HG03575 (cell line): ENCODE data around the gene ALK.

Experiments
- ATAC-seq: cut with Tn5 transposase; IDR thresholded peaks from one replicate; pipeline ENCODE4 v1.9.1; 2021; ENCODE audit not compliant: unreplicated experiment, insufficient number of reproducible peaks, low FRiP score; ENCODE audit errors: extremely low read depth

The ALK gene

GRCh38 chr2:29578084-29578598 is 343.2 kb downstream of the ALK start:
- ATAC-seq = no peak

- no peak for ATAC-seq
These were observed 345.2 kb downstream of the ALK start for GRCh38 chr2:29576231-29576630.

GRCh38 chr2:29575370-29575890 is 346.0 kb downstream of the ALK start:
- no peak for ATAC-seq

DNA sequence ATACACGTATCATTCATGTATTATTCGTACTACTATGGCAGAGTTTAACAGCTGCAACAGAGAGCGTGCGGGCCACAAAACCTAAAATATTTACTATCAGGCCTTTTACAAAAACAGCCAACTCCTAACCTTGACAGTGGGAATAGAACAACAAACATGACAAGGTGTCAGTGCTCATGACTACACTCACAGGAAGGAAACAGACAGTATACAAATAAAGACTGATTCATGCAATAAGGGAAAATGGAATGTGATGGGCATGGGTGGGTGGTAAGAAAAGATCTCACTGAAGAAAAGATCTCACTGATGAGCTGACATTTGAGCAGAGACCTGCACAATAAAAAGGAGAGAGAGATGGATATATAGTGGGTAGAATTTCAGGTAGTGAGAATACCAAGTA is 347.8 kb downstream of the ALK start:
- ATAC-seq = no peak

GRCh38 chr2:29573147-29573546 is 348.2 kb downstream of the ALK start:
- ATAC-seq = no peak

GRCh38 chr2:29570539-29570938 is 350.8 kb downstream of the ALK start:
- no peak for ATAC-seq

GRCh38 chr2:29567906-29568520 is 353.4 kb downstream of the ALK start:
- no peak for ATAC-seq

DNA sequence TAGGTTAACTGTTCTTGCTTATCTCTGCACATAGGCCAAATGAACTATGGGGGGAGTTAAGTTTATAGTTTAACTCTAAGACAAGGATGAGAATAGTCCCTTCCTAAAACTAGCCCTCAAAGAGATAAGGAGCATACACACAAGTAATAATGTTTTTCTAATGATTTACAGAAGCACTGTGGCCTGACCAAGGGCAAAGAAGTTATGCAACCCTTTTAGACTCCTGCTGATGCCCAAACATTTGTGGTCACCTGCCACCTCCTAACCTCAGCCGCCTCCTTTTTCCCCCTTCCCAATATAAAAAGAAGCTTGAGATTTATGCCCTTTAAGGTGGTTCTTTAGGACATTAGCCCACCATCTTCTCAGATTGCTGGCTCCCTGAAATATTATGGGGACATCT is 357.7 kb downstream of the ALK start:
- ATAC-seq = no peak

DNA sequence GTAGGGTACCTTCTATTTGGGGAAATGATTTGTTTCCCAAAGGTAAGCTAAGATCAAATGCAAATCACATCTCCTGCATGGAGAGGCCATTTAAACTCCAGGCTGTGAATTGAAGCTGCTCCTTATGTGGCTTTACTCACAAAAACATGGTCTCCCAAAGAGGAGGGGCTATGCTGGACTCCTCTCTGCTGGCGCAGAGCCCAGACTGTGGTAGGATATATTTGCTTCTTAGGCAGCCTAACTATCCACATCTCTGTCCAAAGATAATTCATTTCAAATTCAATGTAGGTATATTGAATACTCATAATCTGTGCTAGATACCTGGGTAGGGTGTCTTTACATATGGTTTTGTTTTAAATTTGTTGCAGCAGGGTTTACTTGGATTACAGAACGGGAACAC is 358.5 kb downstream of the ALK start:
- no peak for ATAC-seq

- no peak for ATAC-seq
These were observed 359.1 kb downstream of the ALK start for GRCh38 chr2:29562319-29562718.

DNA sequence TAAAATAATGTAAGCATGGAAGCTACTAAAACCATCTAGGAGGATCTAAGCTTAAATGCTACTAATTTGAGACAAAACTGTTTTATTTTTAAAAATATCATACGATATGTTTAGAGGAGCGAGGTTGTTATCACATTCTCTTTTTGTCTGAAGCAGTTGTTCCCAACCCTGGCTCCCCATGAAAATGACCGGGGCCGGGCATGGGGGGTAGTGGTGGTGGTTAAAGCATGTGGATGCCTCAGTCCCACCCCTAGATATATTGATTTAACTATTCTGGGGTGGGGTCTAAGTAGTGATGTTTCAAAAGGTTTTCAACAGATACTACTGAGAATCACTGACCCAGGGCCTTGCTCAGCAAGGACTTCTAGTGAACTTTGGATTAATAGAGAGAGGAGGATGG is 359.8 kb downstream of the ALK start:
- ATAC-seq = no peak

DNA sequence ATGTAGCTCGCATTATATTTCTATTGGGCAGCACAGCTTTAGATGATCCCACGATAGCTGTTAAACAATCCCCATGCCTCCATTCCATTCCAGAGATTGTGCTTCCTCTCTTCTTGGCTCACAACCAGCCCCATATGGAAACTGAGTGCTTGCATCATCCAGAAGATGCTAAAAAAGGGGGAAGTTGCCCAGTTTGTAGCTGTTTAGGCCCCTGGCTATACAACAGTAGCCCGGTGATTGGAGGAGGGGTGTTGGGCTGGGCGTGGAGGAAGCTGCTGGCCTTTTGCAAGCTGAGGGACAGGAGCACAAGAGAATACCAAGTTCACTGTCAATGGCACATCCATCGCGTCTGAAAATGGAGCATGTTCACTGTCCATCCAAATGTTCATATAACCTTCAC is 360.2 kb downstream of the ALK start:
- no peak for ATAC-seq

DNA sequence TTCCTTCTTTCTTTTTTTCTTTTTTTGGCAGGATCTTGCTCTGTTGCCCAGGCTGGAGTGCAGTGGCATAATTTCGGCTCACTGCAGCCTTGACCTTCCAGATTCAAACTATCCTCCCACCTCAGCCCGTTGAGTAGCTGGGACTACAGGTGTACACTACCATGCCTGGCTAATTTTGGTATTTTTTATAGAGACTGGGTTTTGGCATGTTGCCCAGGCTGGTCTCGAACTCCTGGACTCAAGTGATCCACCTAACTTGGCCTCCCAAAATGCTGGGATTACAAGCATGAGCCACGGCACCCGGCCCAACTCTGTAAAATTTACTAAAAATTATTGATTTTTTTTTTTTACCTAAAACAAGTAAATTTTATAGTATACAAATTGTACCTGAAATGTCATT is 360.8 kb downstream of the ALK start:
- no peak for ATAC-seq

GRCh38 chr2:29560030-29560429 is 361.4 kb downstream of the ALK start:
- no peak for ATAC-seq

- no peak for ATAC-seq
These were observed 361.8 kb downstream of the ALK start for GRCh38 chr2:29559578-29559977.

GRCh38 chr2:29558097-29558496 is 363.3 kb downstream of the ALK start:
- ATAC-seq = no peak

- no peak for ATAC-seq
These were observed 364.1 kb downstream of the ALK start for GRCh38 chr2:29557268-29557667.

DNA sequence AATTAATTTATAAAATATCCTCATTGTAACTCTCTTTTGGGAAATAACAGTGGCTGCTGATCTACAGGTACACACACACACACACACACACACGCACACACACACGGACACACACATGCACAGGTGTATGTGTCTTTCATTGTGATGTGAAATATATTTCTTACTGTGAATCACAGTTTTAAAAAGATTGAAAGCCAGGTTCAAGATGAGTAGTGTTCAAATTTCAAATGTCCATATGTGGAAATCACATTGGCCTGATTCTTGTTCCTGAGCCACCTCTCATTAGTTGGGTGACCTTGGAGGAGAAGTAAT is 372.4 kb downstream of the ALK start:
- ATAC-seq = no peak

GRCh38 chr2:29544917-29545316 is 376.5 kb downstream of the ALK start:
- no peak for ATAC-seq

DNA sequence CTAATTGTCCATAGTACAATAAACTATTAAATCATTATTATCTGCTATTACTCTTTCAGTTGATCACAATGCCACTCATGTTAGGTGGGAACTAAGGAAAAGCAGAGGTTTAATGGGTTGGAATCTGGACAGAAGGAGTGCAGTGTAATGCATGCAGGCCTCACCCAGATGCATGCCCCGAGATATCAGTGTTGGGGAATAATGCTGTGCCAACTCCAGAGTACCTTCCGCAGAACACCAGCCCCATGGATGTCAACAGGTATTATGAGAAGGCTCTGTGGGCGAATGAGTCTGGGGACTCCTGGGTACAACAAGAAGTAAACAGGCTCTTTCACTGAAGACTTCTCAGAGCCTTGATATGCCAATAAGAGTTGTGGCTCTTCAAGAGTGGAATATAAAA is 377.4 kb downstream of the ALK start:
- no peak for ATAC-seq

- no peak for ATAC-seq
These were observed 386.2 kb downstream of the ALK start for GRCh38 chr2:29535188-29535587.
